ENCODE results near the gene WNT9A. TPM values are rescaled to one million over a fixed set of nuclear protein-coding genes. Genes with fewer than 3 reads are reported as not detected.
"Not testable (repeated sequence)": the region's sequence is repeated elsewhere in the genome, so short reads cannot be mapped to it uniquely, and the experiment has no call there.

WNT9A gene
- total and polyA plus RNA-seq, 2 of the 4 experiments (the other 2 are of a cell fraction), result 0.18 to 0.36 TPM

GRCh38 chr1:227971216-227971615 is 23.5 kb upstream of the WNT9A start:
- H4K20me1 ChIP-seq (ENCODE audit: insufficient read depth, low read length); in situ Hi-C loops (cut with MboI; ENCODE audit: low sequenced_read_pairs); intact Hi-C loops (cut with micrococcal nuclease); H3K79me1 ChIP-seq (ENCODE audit: low read depth in 1 of 2, low read length in 2 of 2); H3K27me3 ChIP-seq (ENCODE audit: control insufficient read depth, insufficient read depth, low read length); POLR2A ChIA-PET (ENCODE audit: unreplicated experiment); H3K27ac ChIP-seq (ENCODE audit: insufficient read depth, low read length); H3K14ac ChIP-seq (replicated peaks; ENCODE audit: low read depth, low read length); H3K9me3 ChIP-seq (ENCODE audit: control insufficient read depth, insufficient read depth, low read length); H3K4me1 ChIP-seq (ENCODE audit: control insufficient read depth, insufficient read depth, low read length); DNase-seq; H3K23ac ChIP-seq (ENCODE audit: low read depth, low read length); dilution Hi-C loops (cut with HindIII; ENCODE audit: low sequenced_read_pairs, unreplicated experiment); H2AFZ ChIP-seq (replicated peaks; ENCODE audit: low read length, poor library complexity); H3K4me3 ChIP-seq (ENCODE audit: insufficient read depth, low read depth, low read length); H4K8ac ChIP-seq (ENCODE audit: low read depth in 2 of 2, low read length in 2 of 2); H3K36me3 ChIP-seq (ENCODE audit: control insufficient read depth, insufficient read depth, low read length); CTCF ChIA-PET; H3K9ac ChIP-seq (ENCODE audit: low read depth, low read length); H3K9me1 ChIP-seq (ENCODE audit: insufficient read depth, low read length); H2BK5ac ChIP-seq (ENCODE audit: low read depth, low read length, poor library complexity, severe bottlenecking); H4K91ac ChIP-seq (ENCODE audit: insufficient read depth, low read depth, low read length); H4K5ac ChIP-seq (ENCODE audit: low read depth, low read length); H3K4me2 ChIP-seq (ENCODE audit: low read depth, low read length); H3K18ac ChIP-seq (ENCODE audit: low read depth, low read length); ATAC-seq (ENCODE audit: low read depth); H2AK9ac ChIP-seq (replicated peaks; ENCODE audit: low read depth, low read length, poor library complexity); H3K4ac ChIP-seq (ENCODE audit: low read depth, low read length); H2BK120ac ChIP-seq (ENCODE audit: low read depth, low read length); H2AK5ac ChIP-seq (ENCODE audit: low read depth, low read length); BruUV-seq (replicated peaks); H2BK20ac ChIP-seq (ENCODE audit: low read depth, low read length); H3K56ac ChIP-seq (ENCODE audit: extremely low read depth, insufficient read depth, low read length); H2BK15ac ChIP-seq (ENCODE audit: low read depth, low read length): not testable (repeated sequence)
- WGBS, 2 experiments (ENCODE audit: extremely low coverage in 2 of 2, insufficient read length in 1 of 2), result no CpG with 5 or more reads among the region's 17 CpGs

GRCh38 chr1:227970076-227970995 is 22.6 kb upstream of the WNT9A start:
- ATAC-seq (ENCODE audit: low read depth); H3K56ac ChIP-seq (ENCODE audit: extremely low read depth, insufficient read depth, low read length); H2BK20ac ChIP-seq (ENCODE audit: low read depth, low read length); H2AFZ ChIP-seq (replicated peaks; ENCODE audit: low read length, poor library complexity); H2AK9ac ChIP-seq (replicated peaks; ENCODE audit: low read depth, low read length, poor library complexity); H2BK5ac ChIP-seq (ENCODE audit: low read depth, low read length, poor library complexity, severe bottlenecking); H2AK5ac ChIP-seq (ENCODE audit: low read depth, low read length); H3K23ac ChIP-seq (ENCODE audit: low read depth, low read length); DNase-seq; H4K5ac ChIP-seq (ENCODE audit: low read depth, low read length); H3K36me3 ChIP-seq (ENCODE audit: control insufficient read depth, insufficient read depth, low read length); H3K79me1 ChIP-seq (ENCODE audit: low read depth in 1 of 2, low read length in 2 of 2); H4K8ac ChIP-seq (ENCODE audit: low read depth in 2 of 2, low read length in 2 of 2); H3K27me3 ChIP-seq (ENCODE audit: control insufficient read depth, insufficient read depth, low read length); POLR2A ChIA-PET (ENCODE audit: unreplicated experiment); H3K4me1 ChIP-seq (ENCODE audit: control insufficient read depth, insufficient read depth, low read length); H3K27ac ChIP-seq (ENCODE audit: insufficient read depth, low read length); H3K9me3 ChIP-seq (ENCODE audit: control insufficient read depth, insufficient read depth, low read length); H4K91ac ChIP-seq (ENCODE audit: insufficient read depth, low read depth, low read length); H3K14ac ChIP-seq (replicated peaks; ENCODE audit: low read depth, low read length); H2BK120ac ChIP-seq (ENCODE audit: low read depth, low read length); intact Hi-C loops (cut with micrococcal nuclease); H3K4me3 ChIP-seq (ENCODE audit: insufficient read depth, low read depth, low read length); BruUV-seq (replicated peaks); H3K9me1 ChIP-seq (ENCODE audit: insufficient read depth, low read length); dilution Hi-C loops (cut with HindIII; ENCODE audit: low sequenced_read_pairs, unreplicated experiment); CTCF ChIA-PET; H3K9ac ChIP-seq (ENCODE audit: low read depth, low read length); H3K18ac ChIP-seq (ENCODE audit: low read depth, low read length); in situ Hi-C loops (cut with MboI; ENCODE audit: low sequenced_read_pairs); H4K20me1 ChIP-seq (ENCODE audit: insufficient read depth, low read length); H2BK15ac ChIP-seq (ENCODE audit: low read depth, low read length); H3K4me2 ChIP-seq (ENCODE audit: low read depth, low read length); H3K4ac ChIP-seq (ENCODE audit: low read depth, low read length): not testable (repeated sequence)
- WGBS, 2 experiments (ENCODE audit: extremely low coverage in 2 of 2, insufficient read length in 1 of 2), result 86% methylated on average over 15 of the region's 36 CpGs; no CpG with 5 or more reads in 1 of the 2 experiments
